Activated T-cell treated with anti-CD3 and anti-CD28 coated beads for 4 hours (primary cell): ENCODE data around the gene ARHGEF5.
"Not testable (repeated sequence)": the region's sequence is repeated elsewhere in the genome, so short reads cannot be mapped to it uniquely, and the experiment has no call there.

Source experiments
- DNase-seq: peaks from one replicate; pipeline ENCODE4 v3.0.0-alpha.2; 2020

The ARHGEF5 gene

DNA sequence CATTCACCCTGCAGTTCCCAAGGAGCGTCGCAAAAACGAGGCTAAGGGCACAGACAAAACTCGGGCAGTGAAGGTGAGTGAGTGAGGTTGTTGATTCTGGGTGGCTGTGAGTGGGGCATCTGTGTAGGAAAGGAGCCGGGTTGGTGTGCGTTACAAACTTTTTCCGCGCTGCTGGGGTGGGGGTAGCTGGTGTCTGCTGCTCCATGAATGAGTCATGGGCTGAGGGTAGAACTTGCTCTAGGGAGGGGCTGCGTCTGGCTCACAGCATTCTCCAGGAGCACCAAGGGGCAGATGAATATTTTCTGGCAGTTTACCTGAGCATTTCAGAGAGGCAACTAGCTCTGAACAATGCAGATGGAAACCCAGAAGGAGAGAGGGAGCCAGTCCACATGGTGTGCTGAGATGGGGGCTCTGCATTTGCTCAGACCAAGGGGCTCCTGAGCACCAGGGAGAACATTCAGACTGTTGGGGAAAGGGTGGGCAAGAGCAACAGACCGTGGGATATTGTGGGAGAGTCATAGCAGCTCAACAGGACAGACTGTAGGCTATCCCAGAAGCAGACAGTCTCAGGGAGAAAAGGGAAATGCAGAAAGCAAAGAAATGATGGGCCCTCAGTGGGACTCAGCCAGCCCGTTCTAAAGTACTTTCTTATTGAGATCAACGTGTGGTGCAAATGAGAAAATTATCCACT is 29.5 kb downstream of the ARHGEF5 start:
- peak; percentile 31 for DNase-seq

- no peak for DNase-seq
Measured at GRCh38 chr7:144386741-144387140, 31.5 kb downstream of the ARHGEF5 start.

GRCh38 chr7:144388950-144389349 is 33.7 kb downstream of the ARHGEF5 start:
- DNase-seq: no peak

GRCh38 chr7:144390481-144390880 is 35.3 kb downstream of the ARHGEF5 start:
- DNase-seq: no peak

- DNase-seq: no peak
Measured at GRCh38 chr7:144391014-144391413, 35.8 kb downstream of the ARHGEF5 start.

- no peak for DNase-seq
Measured at GRCh38 chr7:144391823-144392255, 36.6 kb downstream of the ARHGEF5 start.

GRCh38 chr7:144397086-144397485 is 41.9 kb downstream of the ARHGEF5 start:
- no peak for DNase-seq

DNA sequence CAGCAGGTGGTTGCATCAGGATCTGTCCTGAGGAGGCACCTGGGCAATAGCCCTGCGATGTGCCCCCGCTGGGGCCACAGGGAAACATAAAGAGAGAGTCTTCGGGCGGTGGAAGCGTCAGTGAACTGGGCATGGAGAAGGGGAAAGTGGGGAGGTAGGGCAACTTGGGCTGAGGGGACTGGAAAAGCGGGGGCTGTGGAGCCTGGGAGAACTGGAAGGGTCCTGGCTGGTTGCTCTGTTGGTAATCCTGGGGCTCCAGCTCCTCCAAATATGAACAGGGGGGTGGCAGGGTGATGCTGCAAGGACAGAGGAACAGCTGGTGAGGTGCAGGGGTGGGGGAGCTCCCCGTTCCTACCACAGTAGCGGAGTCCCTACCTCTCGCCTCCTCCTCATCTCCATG is 43.1 kb downstream of the ARHGEF5 start:
- DNase-seq: no peak

DNA sequence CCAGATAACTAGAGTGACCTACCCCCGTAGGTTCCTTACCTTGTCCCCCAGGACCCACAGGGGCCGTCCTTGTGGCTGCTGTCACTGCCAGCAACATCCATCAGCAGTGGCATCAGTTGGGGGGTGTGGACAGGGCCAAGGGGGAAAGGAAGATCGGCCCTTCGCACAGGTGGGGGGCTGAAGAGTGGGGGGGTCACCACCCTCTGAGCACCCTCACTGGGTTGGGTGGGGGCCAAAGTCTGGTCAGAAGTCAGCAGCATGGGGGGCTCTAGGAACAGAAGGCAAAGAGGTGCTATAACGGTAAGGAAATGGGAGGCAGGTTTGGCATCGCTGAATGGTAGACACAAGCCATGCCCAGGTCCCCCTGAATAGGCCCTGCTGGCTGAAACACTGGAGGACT is 43.7 kb downstream of the ARHGEF5 start:
- no peak for DNase-seq

GRCh38 chr7:144399946-144400345 is 44.7 kb downstream of the ARHGEF5 start:
- DNase-seq: no peak

DNA sequence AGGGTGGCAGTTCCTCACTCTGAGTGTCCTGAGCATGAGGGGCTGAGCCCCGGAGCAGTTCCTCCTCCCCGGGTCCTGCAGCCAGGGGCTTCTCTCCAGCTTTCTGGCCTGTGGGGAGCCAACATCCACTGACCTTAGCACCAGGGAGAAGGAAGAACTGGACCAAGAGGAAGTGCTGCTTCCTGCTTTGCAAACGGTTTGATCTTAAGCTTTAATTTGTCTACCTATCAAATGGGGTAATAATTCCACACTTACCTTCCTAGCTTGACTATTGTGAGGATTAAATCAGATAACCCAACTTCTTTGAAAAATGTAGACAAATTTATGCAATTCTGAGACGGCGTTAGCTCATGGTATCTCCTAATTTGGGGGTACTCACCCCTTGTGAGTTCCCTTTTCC is 46.3 kb downstream of the ARHGEF5 start:
- no peak for DNase-seq

- DNase-seq: no peak
Measured at GRCh38 chr7:144403102-144403501, 47.9 kb downstream of the ARHGEF5 start.

GRCh38 chr7:144403649-144404061 is 48.5 kb downstream of the ARHGEF5 start, which contains the start of gene NOBOX:
Gene NOBOX (minus strand): TSS chr7:144403693.
- no peak for DNase-seq

DNA sequence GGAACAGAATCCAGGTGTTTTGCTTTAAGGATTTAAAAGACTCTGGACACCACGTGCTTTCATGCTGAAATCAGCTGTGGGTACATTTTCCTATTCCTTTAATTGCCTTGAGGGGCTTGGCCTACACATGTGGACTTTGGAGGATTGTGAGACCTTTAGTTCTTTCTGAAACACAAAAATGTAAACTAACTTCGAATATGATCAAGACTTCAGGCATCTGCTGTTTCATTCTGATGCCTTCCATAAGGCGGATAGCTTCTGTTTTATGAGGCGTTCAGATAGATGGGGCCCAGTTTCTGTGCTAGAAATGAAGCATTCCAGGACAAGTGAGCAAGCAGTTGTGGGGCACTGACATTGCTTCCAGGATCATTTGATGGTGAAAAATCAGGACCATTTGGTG is 49.7 kb downstream of the ARHGEF5 start:
- no peak for DNase-seq

DNA sequence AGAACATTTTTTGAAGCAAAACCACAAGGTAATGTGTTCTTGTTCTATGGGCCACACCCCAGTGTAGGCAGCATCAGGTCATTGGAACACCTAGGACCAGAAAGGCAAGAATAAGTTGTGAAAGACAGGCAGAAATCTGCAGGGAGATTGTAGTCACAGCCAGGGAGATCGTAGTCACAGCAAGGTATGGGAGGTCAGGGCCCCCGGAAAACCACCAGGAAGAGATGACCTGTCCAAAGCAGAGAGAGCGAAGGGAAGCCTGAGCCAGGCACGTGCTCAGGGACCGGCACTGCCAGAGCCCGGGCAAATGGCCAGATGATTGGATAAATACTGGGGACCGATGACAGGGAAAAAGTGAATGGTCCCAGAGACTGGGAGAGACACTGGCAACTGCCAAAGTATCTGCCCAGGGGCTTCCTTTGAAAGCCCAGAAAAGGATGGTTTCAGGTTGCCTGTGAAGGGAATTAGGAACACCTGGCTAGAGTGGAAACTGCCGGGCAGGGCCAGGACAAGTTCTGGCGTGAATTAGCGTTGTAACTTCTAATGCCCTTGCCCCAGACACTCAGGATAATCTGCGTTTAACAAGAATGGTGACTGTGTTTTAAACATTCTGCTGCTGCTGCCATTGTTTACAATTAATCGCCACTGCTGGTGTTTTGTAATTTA is 52.2 kb downstream of the ARHGEF5 start:
- DNase-seq: no peak

GRCh38 chr7:144408121-144408520 is 52.9 kb downstream of the ARHGEF5 start:
- DNase-seq: no peak

DNA sequence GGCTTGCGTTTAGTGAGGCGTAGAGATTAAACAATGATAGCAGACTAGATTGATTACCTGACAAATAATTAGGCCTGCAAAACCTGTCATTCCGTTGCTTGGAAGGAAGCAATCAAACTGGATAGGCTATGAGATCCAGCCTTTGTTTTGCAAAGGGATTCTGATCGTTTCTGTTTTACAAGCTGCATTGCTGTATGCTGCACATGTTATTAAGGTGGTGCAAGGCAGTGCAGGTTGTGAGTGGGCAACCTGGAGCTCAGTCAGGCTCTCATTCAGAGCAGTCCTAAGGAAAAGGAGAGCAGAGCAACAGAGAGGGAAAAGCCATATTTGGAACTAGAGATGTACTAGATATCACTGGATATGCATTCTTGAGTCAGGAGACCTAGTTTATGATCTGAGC is 55.2 kb downstream of the ARHGEF5 start:
- DNase-seq: no peak

- no peak for DNase-seq
Measured at GRCh38 chr7:144414815-144415214, 59.6 kb downstream of the ARHGEF5 start.

- DNase-seq: no peak
Measured at GRCh38 chr7:144415858-144416257, 60.7 kb downstream of the ARHGEF5 start.

- no peak for DNase-seq
Measured at GRCh38 chr7:144416341-144416740, 61.1 kb downstream of the ARHGEF5 start.

DNA sequence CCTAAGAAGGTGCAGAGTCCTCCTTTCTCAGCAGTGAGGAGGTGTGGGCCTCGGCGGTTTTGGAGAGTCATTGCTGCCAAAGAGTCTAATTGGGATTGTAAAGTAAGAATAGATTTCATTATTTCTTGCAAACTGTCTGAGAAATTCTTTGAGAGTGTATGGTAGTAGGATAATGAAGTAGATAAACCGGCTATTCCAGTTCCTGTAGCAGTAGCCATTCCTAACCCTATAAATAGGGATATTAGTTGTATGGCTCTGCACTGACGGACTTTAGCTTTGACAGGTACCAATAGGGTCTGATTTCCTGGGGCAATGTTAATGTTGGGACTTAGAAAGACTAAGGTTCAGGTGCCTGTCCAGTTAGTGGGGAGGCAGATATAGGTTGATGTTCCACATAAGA is 63.7 kb downstream of the ARHGEF5 start:
- not testable (repeated sequence) for DNase-seq

DNA sequence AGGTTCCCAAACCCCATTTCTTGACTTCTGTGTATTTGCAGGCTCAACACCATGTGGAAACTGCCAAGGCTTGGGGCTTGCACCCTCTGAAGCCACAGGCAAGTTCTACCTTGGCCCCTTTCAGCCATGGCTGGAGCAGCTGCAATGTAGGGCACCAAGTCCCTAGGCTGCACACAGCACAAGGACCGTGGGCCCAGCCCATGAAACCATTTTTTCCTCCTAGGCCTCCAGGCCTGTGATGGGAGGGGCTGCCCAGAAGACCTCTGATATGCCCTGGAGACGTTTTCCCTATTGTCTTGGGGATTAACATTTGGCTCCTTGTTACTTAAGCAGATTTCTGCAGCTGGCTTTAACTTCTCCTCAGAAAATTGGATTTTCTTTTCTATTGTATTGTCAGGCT is 72.3 kb downstream of the ARHGEF5 start:
- DNase-seq: not testable (repeated sequence)

GRCh38 chr7:144428431-144428830 is 73.2 kb downstream of the ARHGEF5 start:
- DNase-seq: no peak
